Neutrophil (primary cell): ENCODE results near the gene SULT4A1.

Source experiments
- H3K27ac ChIP-seq: fragments of 200-600 bp; sonication (generic); 2 replicates; pipeline ENCODE4 v1.5.1; 2016; ENCODE audit warnings: mild to moderate bottlenecking, moderate library complexity
- H3K27me3 ChIP-seq: fragments of 200-600 bp; sonication (generic); 2 replicates; pipeline ENCODE4 v1.6.0; 2016; ENCODE audit warnings: mild to moderate bottlenecking
- H3K36me3 ChIP-seq: fragments of 200-600 bp; sonication (generic); 2 replicates; pipeline ENCODE4 v1.5.1; 2017
- H3K4me1 ChIP-seq, 2 experiments: fragments of 200-600 bp in 1 of 2; sonication (generic) in 1 of 2; 1 replicate in 1 of 2; 2 replicates in 1 of 2; pipeline versions ENCODE4 v1.5.1 to v1.6.1; 2013 to 2016; ENCODE audit warnings: low read depth in 1 of 2, low read length in 1 of 2, mild to moderate bottlenecking in 1 of 2, moderate library complexity in 1 of 2; ENCODE audit not compliant: control insufficient read depth in 1 of 2, insufficient read depth in 1 of 2
- H3K4me3 ChIP-seq, 2 experiments: fragments of 200-600 bp in 1 of 2; sonication (generic) in 1 of 2; 1 replicate in 1 of 2; 2 replicates in 1 of 2; pipeline ENCODE4 v1.5.1; 2013 to 2016; ENCODE audit warnings: low read depth in 1 of 2, low read length in 1 of 2, mild to moderate bottlenecking in 1 of 2, moderate library complexity in 1 of 2
- H3K9me3 ChIP-seq: fragments of 200-600 bp; sonication (generic); 2 replicates; pipeline ENCODE4 v1.5.1; 2016
- TF ChIP-seq, protein P1 (sequence below): fragments of 200-600 bp; sonication (generic); IDR thresholded peaks from 2 replicates; pipeline ENCODE4 v1.5.1; 2016; ENCODE audit warnings: antibody characterized with exemption

The SULT4A1 gene

DNA sequence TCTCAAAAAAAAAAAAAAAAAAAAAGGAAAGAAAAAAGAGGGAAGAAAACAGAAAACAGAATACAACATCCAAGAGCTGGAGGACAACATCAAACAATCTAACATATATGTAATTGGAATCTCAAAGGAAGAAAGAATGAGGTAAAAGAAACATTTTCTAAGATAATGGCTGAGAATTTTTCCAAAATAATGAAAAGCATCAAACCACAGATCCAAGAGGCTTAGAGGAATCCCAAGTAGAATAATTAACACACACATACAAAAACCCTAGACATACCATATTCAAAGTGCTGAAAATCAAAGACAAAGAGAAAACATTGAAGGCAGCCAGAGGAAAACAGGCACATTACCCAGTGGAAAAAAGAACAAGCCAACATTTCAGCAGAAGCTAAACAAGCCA is 4.9 kb downstream of the SULT4A1 start:
- H3K4me3 ChIP-seq, result no peak overlapping the region
- TF ChIP-seq, protein P1, sequence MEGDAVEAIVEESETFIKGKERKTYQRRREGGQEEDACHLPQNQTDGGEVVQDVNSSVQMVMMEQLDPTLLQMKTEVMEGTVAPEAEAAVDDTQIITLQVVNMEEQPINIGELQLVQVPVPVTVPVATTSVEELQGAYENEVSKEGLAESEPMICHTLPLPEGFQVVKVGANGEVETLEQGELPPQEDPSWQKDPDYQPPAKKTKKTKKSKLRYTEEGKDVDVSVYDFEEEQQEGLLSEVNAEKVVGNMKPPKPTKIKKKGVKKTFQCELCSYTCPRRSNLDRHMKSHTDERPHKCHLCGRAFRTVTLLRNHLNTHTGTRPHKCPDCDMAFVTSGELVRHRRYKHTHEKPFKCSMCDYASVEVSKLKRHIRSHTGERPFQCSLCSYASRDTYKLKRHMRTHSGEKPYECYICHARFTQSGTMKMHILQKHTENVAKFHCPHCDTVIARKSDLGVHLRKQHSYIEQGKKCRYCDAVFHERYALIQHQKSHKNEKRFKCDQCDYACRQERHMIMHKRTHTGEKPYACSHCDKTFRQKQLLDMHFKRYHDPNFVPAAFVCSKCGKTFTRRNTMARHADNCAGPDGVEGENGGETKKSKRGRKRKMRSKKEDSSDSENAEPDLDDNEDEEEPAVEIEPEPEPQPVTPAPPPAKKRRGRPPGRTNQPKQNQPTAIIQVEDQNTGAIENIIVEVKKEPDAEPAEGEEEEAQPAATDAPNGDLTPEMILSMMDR, result no peak
- H3K4me1 ChIP-seq, result peaks cover 0 to 2% of the 10 kb centered on the region in 2 experiments
- no peaks in the 10 kb centered on the region for H3K36me3 ChIP-seq
- peaks cover 38% of the 10 kb centered on the region for H3K27me3 ChIP-seq
- no peaks in the 10 kb centered on the region for H3K9me3 ChIP-seq
- H3K27ac ChIP-seq, result no peak overlapping the region

DNA sequence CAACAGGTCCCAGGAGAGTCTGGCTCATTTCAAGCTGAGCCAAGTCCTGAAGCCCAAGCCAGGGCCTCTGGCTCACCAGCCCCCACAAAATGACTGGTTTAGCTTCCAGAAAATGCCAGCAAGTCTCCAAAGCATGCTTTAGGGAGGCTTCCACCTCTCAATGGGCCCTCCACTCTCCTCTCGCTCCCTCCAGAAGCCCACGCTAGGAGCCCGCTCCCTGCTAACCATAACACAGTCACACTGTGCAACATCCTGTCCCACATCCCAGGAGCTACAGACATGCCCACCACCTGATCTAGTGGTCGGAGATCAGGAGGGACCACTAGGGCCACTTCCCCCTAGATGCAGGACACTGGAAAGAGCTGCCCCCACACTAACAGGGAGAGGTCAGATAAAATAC is 6.9 kb downstream of the SULT4A1 start:
- TF ChIP-seq, protein P1, result no peak
- no peaks in the 10 kb centered on the region for H3K9me3 ChIP-seq
- no peaks in the 10 kb centered on the region for H3K4me1 ChIP-seq
- H3K27ac ChIP-seq, result no peak overlapping the region
- peaks cover 20% of the 10 kb centered on the region for H3K27me3 ChIP-seq
- no peak overlapping the region for H3K4me3 ChIP-seq
- H3K36me3 ChIP-seq, result no peaks in the 10 kb centered on the region

DNA sequence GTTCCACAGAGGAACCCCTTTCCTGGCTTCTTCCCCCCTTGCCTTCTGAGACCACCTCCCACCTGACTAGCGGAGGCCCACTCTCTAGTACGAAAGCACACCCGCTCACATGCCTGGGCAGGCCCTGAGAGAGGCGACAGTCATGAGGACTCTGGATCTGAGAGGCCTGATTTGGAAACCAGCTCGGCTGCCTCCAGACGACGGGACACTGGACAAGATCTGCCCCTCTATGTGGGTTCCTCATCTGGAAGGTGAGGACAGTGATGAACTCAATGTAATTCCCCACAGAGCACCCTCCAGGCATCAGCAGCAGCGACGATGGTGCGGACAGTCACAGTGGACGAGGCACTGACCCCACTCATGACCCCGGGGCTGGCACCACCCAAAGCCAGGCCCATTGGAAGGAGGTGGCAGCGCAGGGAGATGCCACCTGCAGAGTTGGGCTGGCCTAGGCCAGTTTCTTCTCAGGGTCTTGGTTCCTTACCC is 7.5 kb downstream of the SULT4A1 start:
- TF ChIP-seq, protein P1, result no peak
- H3K27me3 ChIP-seq, result peaks cover 14% of the 10 kb centered on the region

DNA sequence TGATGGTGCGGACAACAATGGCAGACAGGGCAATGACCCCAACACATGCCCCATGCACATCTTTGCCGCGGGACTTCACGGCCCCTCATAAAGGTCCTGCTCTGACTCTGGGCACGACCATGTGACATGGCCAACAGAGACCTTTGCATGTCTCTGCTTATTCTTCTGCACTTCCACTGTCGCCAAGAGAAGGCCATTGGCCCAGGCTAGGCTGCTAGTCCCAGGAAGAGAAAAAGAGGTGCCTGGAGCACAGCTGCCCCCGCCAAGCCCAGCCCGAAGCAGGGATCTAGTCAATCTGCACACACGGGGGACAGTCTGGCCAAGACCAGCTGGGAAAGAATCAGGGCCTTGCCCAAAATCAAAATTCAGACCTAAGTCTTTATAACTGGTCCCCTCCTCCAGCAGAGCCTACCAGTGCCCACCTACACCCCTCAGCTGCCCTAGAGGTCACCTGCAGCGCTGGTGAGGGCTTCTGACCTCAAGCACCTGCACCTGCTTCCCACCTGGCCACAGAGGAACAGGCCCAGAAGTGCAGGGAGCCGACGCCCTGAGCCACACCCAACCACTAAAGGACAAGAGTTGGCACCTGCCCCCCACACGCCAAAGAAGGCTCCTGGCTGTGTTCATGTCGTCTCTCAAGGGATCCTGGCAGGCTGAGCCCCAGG is 8.1 kb downstream of the SULT4A1 start:
- TF ChIP-seq, protein P1, result no peak
- peaks cover 9% of the 10 kb centered on the region for H3K27me3 ChIP-seq
- no peak overlapping the region for H3K27ac ChIP-seq
- H3K9me3 ChIP-seq, result no peaks in the 10 kb centered on the region
- no peaks in the 10 kb centered on the region for H3K36me3 ChIP-seq
- H3K4me3 ChIP-seq, result no peak overlapping the region
- no peaks in the 10 kb centered on the region for H3K4me1 ChIP-seq

More for the DNA sequence above, 7.5 kb downstream of the SULT4A1 start:
- H3K27ac ChIP-seq, result no peak overlapping the region
- H3K4me3 ChIP-seq, result no peak overlapping the region
- H3K9me3 ChIP-seq, result no peaks in the 10 kb centered on the region
- no peaks in the 10 kb centered on the region for H3K36me3 ChIP-seq
- no peaks in the 10 kb centered on the region for H3K4me1 ChIP-seq

DNA sequence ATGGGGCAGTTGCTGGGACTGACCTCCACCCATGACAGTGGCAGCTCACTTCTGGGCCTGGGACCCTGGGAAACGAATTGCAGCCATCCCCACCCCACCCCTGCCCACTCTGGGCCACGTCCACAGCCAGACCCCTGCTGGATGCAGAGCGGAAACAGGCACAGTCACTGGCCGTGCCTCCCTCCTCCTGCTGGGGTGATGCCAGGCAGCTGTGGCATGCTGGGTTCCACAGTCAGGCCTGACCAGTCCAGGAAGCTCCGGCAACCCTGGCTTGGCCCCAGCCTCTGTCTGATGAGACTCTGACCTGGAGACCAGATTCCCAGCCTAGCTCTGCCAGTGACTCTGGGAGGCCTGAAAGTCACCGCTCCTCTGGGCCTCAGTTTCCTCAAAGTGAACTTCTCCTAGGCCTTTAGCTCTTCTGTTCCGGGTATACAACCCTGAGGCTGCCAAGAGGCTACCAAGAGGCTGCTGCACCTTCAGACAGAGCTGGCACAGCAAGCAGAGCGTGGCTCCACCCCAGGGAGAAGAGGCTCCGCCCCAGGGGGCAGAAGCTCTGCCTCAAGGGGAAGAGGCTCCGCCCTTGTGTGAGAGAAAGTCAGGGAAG is 8.9 kb downstream of the SULT4A1 start:
- no peak overlapping the region for H3K27ac ChIP-seq
- peaks cover under 1% of the 10 kb centered on the region for H3K27me3 ChIP-seq
- H3K4me1 ChIP-seq, result no peaks in the 10 kb centered on the region
- H3K4me3 ChIP-seq, result no peak overlapping the region
- TF ChIP-seq, protein P1, result no peak
- H3K36me3 ChIP-seq, result no peaks in the 10 kb centered on the region
- no peaks in the 10 kb centered on the region for H3K9me3 ChIP-seq
